ENCODE results near the gene GGTA1.

DNA sequence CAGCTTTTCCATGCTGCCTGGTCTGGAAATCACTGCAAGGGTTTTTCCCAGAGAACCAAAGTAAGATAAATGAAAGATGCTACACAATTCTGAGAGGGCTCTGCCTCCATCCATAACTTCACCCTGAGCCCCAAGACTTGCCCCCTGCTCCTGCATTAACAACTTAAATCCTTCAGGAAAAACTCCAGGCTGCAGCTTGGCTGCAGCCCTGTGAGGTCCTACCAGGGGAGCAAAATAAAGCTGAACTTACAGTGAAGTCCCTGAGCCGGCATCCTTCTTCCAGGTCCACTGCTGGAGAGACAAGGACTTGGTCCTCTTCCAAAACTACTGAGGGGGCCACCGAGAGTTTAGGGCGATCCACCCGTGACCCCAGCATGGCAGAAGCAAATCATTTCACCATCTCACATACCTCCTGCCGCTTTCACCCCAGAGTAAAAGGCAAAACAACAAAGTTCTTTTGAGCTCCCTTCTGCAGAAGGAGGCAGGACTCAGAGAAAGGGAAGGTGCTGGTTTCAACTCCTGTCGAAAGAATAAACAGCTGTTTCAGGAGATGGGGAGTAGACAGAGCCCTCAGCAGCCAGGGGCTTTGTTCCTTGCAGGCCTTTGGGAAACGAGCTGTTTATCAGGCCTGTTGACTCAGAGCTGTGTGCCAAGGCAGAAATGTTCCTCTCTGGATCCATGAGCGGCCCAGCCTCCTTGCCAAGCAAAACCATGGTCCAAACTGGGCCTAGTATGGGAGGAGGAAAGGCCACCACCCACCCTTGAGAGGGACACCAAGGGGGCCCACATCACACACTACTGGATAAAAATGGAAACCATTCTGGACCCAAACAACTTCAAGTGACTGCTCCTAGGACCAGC, 20.6 kb downstream of the GGTA1 start:
- TF ChIP-seq CTCF (IDR thresholded peaks at IDR 0.05) (no peak), POLR2A (IDR thresholded peaks at IDR 0.05) (no peak)

Data from prostate gland (tissue), 2 donors.